ENCODE measurements around the gene CEBPG.

CEBPG gene

DNA sequence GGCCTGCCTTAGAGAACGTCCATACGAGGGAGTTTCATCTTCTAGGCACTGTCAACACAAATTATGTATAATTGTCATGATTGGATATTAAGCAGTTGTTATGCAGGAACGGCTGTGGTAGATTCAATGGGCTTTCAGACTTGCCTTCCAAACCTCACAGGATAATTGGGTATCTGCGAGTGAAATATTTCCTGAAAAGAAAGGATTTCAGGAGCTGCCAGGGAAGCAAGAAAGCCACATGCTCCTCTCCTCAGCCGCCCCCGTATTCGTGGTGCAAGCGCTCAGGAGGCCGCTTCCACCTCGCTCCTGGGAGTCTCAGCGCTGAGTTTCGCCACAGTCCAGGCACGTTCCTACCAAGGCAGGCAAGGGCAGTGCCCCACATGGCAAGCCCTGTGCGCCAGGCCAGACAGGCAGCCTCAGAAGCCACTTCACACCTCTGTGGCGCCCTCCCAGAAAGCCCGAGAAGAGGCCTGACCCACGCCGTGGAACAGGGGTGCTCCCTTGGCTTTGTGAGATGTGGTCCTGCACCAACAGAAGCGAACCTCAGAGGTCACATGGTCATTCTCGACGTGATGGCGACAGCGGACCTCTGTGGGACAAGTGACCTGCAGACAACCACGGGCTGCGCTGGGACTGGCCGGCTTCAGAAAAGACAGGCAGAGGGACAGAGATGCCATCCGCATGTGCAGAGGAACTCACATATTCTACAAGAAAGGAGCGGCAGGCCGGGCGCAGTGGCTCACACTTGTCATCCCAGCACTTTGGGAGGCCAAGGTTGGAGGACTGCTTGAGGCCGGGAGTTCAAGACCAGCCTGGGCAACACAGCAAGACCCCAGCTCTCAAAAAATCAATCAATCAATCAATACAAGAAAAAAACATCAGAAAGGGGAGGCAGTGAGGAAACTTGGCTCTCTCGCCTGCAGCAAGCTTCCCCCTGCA is 41.4 kb downstream of the CEBPG start:
- ATAC-seq, result peak; percentile 25; the same call in 1 of the 3 replicates

DNA sequence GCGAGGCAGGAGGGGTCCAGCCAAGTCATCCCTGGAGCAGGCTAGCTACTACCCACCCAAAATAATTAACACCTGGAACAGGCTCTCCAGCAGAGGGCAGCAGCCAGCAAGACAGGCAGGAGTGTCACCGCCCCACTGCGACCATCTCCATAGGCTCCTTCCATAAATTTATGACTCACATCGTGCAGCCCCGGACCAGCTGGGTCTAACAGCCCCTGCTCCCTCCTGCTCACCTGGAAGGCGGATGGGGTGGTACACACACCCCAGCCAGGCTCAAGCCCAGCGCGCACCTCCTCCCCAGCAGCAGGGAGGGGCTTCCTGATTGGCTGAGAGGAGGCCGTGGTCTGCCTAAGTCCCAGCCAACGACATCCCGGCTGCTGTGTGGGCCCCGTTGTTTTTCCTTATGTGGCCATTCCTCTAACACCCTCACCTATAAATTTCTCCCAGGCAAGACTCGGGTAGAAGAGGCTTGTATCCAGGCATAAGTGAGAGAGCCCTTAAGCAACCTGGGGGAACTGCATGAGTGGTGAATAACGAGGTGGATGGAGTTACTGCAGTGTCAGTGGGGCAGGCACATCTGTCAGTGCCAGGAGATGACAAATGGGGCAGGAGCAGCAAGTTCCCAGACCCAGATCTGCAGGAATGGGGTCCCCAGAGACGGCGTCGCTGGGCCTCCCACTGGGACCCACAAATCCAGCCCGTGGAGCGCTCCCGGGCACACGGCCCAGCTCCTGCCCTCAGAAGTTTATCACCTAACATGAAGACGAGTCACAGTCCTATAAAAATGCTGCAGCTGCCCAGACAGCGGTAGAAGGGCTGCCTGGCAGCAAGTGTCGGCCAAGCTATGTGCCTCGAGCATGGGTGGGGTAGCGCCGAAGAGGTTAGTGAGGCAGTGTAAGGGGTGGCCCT is 43.1 kb downstream of the CEBPG start:
- ATAC-seq, result peak; percentile 81
- TF ChIP-seq ESRRG (CRISPR knock-in tag; IDR thresholded peaks at IDR 0.05) (no peak), ZNF565 (CRISPR knock-in tag; conservative IDR thresholded peaks at IDR 0.05; ENCODE audit: low read depth) (no peak), ZFP30 (CRISPR knock-in tag; IDR thresholded peaks at IDR 0.05) (no peak), CSDC2 (CRISPR knock-in tag; IDR thresholded peaks at IDR 0.05) (no peak), GLIS3 (CRISPR knock-in tag; IDR thresholded peaks at IDR 0.05) (no peak), PPARA (CRISPR knock-in tag; IDR thresholded peaks at IDR 0.05; ENCODE audit: borderline replicate concordance) (no peak), ZC3H10 (CRISPR knock-in tag; IDR thresholded peaks at IDR 0.05) (no peak), ZNF8 (CRISPR knock-in tag; IDR thresholded peaks at IDR 0.05) (no peak), OSR1 (CRISPR knock-in tag; IDR thresholded peaks at IDR 0.05) (no peak), RARB (CRISPR knock-in tag; IDR thresholded peaks at IDR 0.05) (no peak), ARNTL (CRISPR knock-in tag; IDR thresholded peaks at IDR 0.05; ENCODE audit: borderline replicate concordance, low read depth) (no peak)
- TF ChIP-seq, protein P1, sequence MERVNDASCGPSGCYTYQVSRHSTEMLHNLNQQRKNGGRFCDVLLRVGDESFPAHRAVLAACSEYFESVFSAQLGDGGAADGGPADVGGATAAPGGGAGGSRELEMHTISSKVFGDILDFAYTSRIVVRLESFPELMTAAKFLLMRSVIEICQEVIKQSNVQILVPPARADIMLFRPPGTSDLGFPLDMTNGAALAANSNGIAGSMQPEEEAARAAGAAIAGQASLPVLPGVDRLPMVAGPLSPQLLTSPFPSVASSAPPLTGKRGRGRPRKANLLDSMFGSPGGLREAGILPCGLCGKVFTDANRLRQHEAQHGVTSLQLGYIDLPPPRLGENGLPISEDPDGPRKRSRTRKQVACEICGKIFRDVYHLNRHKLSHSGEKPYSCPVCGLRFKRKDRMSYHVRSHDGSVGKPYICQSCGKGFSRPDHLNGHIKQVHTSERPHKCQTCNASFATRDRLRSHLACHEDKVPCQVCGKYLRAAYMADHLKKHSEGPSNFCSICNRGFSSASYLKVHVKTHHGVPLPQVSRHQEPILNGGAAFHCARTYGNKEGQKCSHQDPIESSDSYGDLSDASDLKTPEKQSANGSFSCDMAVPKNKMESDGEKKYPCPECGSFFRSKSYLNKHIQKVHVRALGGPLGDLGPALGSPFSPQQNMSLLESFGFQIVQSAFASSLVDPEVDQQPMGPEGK (CRISPR knock-in tag; IDR thresholded peaks at IDR 0.05; ENCODE audit: borderline replicate concordance), result no peak
- TF ChIP-seq, protein P2, sequence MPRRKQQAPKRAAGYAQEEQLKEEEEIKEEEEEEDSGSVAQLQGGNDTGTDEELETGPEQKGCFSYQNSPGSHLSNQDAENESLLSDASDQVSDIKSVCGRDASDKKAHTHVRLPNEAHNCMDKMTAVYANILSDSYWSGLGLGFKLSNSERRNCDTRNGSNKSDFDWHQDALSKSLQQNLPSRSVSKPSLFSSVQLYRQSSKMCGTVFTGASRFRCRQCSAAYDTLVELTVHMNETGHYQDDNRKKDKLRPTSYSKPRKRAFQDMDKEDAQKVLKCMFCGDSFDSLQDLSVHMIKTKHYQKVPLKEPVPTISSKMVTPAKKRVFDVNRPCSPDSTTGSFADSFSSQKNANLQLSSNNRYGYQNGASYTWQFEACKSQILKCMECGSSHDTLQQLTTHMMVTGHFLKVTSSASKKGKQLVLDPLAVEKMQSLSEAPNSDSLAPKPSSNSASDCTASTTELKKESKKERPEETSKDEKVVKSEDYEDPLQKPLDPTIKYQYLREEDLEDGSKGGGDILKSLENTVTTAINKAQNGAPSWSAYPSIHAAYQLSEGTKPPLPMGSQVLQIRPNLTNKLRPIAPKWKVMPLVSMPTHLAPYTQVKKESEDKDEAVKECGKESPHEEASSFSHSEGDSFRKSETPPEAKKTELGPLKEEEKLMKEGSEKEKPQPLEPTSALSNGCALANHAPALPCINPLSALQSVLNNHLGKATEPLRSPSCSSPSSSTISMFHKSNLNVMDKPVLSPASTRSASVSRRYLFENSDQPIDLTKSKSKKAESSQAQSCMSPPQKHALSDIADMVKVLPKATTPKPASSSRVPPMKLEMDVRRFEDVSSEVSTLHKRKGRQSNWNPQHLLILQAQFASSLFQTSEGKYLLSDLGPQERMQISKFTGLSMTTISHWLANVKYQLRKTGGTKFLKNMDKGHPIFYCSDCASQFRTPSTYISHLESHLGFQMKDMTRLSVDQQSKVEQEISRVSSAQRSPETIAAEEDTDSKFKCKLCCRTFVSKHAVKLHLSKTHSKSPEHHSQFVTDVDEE (CRISPR knock-in tag; IDR thresholded peaks at IDR 0.05), result no peak
- TF ChIP-seq, protein P3, sequence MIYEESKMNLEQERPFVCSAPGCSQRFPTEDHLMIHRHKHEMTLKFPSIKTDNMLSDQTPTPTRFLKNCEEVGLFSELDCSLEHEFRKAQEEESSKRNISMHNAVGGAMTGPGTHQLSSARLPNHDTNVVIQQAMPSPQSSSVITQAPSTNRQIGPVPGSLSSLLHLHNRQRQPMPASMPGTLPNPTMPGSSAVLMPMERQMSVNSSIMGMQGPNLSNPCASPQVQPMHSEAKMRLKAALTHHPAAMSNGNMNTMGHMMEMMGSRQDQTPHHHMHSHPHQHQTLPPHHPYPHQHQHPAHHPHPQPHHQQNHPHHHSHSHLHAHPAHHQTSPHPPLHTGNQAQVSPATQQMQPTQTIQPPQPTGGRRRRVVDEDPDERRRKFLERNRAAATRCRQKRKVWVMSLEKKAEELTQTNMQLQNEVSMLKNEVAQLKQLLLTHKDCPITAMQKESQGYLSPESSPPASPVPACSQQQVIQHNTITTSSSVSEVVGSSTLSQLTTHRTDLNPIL (CRISPR knock-in tag; IDR thresholded peaks at IDR 0.05; ENCODE audit: low read depth), result no peak
- TF ChIP-seq, protein P4, sequence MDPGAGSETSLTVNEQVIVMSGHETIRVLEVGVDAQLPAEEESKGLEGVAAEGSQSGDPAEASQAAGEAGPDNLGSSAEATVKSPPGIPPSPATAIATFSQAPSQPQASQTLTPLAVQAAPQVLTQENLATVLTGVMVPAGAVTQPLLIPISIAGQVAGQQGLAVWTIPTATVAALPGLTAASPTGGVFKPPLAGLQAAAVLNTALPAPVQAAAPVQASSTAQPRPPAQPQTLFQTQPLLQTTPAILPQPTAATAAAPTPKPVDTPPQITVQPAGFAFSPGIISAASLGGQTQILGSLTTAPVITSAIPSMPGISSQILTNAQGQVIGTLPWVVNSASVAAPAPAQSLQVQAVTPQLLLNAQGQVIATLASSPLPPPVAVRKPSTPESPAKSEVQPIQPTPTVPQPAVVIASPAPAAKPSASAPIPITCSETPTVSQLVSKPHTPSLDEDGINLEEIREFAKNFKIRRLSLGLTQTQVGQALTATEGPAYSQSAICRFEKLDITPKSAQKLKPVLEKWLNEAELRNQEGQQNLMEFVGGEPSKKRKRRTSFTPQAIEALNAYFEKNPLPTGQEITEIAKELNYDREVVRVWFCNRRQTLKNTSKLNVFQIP (CRISPR knock-in tag; IDR thresholded peaks at IDR 0.05; ENCODE audit: borderline replicate concordance, low read depth), result no peak

More for the DNA sequence above, 41.4 kb downstream of the CEBPG start:
- TF ChIP-seq ISL1 (CRISPR knock-in tag; IDR thresholded peaks at IDR 0.05) (peak; percentile 34), ZFP3 (CRISPR knock-in tag; IDR thresholded peaks at IDR 0.05) (no peak), ZC3H10 (CRISPR knock-in tag; IDR thresholded peaks at IDR 0.05) (no peak)

DNA sequence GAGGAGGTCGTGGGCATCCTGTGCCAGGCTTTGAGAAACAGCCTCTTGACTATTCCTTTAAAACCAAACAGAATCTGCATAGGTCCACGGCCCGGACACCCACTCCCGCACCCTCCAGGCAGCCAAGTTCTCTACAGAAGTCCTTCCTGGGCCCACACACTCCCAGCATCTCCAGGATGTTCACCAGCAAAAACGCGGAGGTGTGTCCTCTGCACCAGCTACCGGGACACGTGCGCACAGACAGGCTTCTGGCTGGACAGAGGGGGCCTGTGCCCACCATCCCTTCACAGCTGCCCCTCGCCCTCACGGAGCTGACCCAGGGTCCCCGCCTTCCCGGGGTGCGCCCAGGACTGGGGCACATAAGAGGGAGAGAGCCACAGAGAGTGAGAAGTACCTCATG is 44.2 kb downstream of the CEBPG start:
- no peak for ATAC-seq
- TF ChIP-seq, protein P2 (CRISPR knock-in tag; IDR thresholded peaks at IDR 0.05), result no peak
- TF ChIP-seq RARB (CRISPR knock-in tag; IDR thresholded peaks at IDR 0.05) (no peak), GLIS3 (CRISPR knock-in tag; IDR thresholded peaks at IDR 0.05) (no peak), PPARA (CRISPR knock-in tag; IDR thresholded peaks at IDR 0.05; ENCODE audit: borderline replicate concordance) (no peak), BACH2 (CRISPR knock-in tag; IDR thresholded peaks at IDR 0.05; ENCODE audit: borderline replicate concordance) (no peak), ZFP3 (CRISPR knock-in tag; IDR thresholded peaks at IDR 0.05) (no peak), ZC3H10 (CRISPR knock-in tag; IDR thresholded peaks at IDR 0.05) (no peak), SNAI2 (CRISPR knock-in tag; IDR thresholded peaks at IDR 0.05) (no peak), ZNF70 (CRISPR knock-in tag; IDR thresholded peaks at IDR 0.05) (no peak), CSDC2 (CRISPR knock-in tag; IDR thresholded peaks at IDR 0.05) (no peak)
- TF ChIP-seq, protein P5, sequence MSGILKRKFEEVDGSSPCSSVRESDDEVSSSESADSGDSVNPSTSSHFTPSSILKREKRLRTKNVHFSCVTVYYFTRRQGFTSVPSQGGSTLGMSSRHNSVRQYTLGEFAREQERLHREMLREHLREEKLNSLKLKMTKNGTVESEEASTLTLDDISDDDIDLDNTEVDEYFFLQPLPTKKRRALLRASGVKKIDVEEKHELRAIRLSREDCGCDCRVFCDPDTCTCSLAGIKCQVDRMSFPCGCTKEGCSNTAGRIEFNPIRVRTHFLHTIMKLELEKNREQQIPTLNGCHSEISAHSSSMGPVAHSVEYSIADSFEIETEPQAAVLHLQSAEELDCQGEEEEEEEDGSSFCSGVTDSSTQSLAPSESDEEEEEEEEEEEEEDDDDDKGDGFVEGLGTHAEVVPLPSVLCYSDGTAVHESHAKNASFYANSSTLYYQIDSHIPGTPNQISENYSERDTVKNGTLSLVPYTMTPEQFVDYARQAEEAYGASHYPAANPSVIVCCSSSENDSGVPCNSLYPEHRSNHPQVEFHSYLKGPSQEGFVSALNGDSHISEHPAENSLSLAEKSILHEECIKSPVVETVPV (CRISPR knock-in tag; IDR thresholded peaks at IDR 0.05), result no peak
- TF ChIP-seq, protein P4 (CRISPR knock-in tag; IDR thresholded peaks at IDR 0.05; ENCODE audit: borderline replicate concordance, low read depth), result no peak

All from SK-N-SH treated with all-trans-retinoic acid at 6 μM for 48 hours (cell line).